Kidney (tissue), 14 donors: Measurements from ENCODE around the gene THOC6. TPM values are rescaled to one million over a fixed set of nuclear protein-coding genes. Genes with fewer than 3 reads are reported as not detected.

Experiments used
- DNase-seq, 5 donors: peaks; one replicate each; pipeline ENCODE4 v3.0.0-alpha.2; 2013 to 2020
- FAIRE-seq: peaks from 2 replicates; lab custom pipeline; 2012; peaks lifted over from hg19 to GRCh38; lab: Jason Lieb, UNC
- H3K27ac ChIP-seq, 2 donors: one replicate each; pipeline ENCODE4 v1.7.0; 2013; ENCODE audit warnings: low read depth in 2 of 2, low read length in 2 of 2, inconsistent platforms in 1 of 2
- H3K27me3 ChIP-seq: one replicate; pipeline ENCODE4 v1.7.1; 2013; ENCODE audit warnings: low read length, inconsistent platforms; ENCODE audit not compliant: control insufficient read depth, insufficient read depth
- H3K36me3 ChIP-seq, 3 donors: one replicate each; pipeline versions ENCODE4 v1.7.0 to v1.7.1; 2013; ENCODE audit warnings: low read length in 3 of 3, control low read depth in 1 of 3, inconsistent platforms in 1 of 3; ENCODE audit not compliant: insufficient read depth in 3 of 3, control insufficient read depth in 2 of 3
- H3K4me1 ChIP-seq, 3 donors: one replicate each; pipeline versions ENCODE4 v1.7.0 to v1.7.1; 2013; ENCODE audit warnings: low read length in 3 of 3, inconsistent platforms in 1 of 3, low read depth in 1 of 3; ENCODE audit not compliant: control insufficient read depth in 2 of 3, insufficient read depth in 2 of 3
- H3K4me3 ChIP-seq, 3 donors: one replicate each; pipeline versions ENCODE4 v1.7.0 to v1.8.1; 2013; ENCODE audit warnings: low read length in 3 of 3, control low read depth in 1 of 3, inconsistent platforms in 1 of 3
- H3K9ac ChIP-seq, 3 donors: one replicate each; pipeline versions ENCODE4 v1.7.0 to v1.7.1; 2013; ENCODE audit warnings: low read length in 3 of 3, control low read depth in 1 of 3, inconsistent platforms in 1 of 3
- H3K9me3 ChIP-seq, 3 donors: one replicate each; pipeline versions ENCODE4 v1.7.0 to v1.7.1; 2013; ENCODE audit warnings: low read length in 3 of 3, control low read depth in 1 of 3, inconsistent platforms in 1 of 3; ENCODE audit not compliant: control insufficient read depth in 2 of 3, insufficient read depth in 1 of 3
- CTCF ChIP-seq: IDR thresholded peaks from 3 replicates; pipeline ENCODE4 v1.5.1; 2012; ENCODE audit warnings: mild to moderate bottlenecking, moderate library complexity, borderline replicate concordance; ENCODE audit not compliant: insufficient read depth; ENCODE audit errors: extremely low read depth
- intact Hi-C: fragments of 100-400 bp; cut with DNase I; formaldehyde crosslinking; loops from one replicate; pipeline ENCODE4 v1.11.1; 2022
- polyA plus RNA-seq: library from polyadenylated mRNA; stranded (reverse); fragments of 350-450 nt; fragmentation: Illumina TruSeq; extraction: RNeasy Lipid Tissue Mini Kit (QIAGEN cat#74804); gene quantifications from one replicate; pipeline ENCODE4 v1.2.3, GENCODE V29; 2014; ENCODE audit warnings: low read depth, low replicate concordance; ENCODE audit not compliant: insufficient read depth
- total RNA-seq: library from RNA; stranded (reverse); fragmentation: NEBNext Ultra II Directional; extraction: Animal tissue kit (Norgen Biotek cat#: 25700); gene quantifications from one replicate; pipeline ENCODE4 v1.2.1, GENCODE V29; 2021
- donor health status: control.
- donor health status: control.
- donor health status: control.
- donor health status: control.
- donor health status: control.
- donor health status: DM: yes; HTN: yes; CAD: no.
- donor health status: Normal renal cell carcinoma (clear cell type).

The THOC6 gene
- total and polyA plus RNA-seq, 2 donors from 2014 or later, result 21.2 to 26.1 TPM

- H3K4me3 ChIP-seq, result no peak overlapping the region
- TF ChIP-seq CTCF, result no peak
- no peak for FAIRE-seq
Measured at GRCh38 chr16:2975161-2975795, 48.6 kb upstream of the THOC6 start.

GRCh38 chr16:2976201-2976600, 47.6 kb upstream of the THOC6 start:
- no peaks in the 10 kb centered on the region for H3K9me3 ChIP-seq
- intact Hi-C loops, result no loop called here
- H3K4me1 ChIP-seq, result peaks cover 0 to 6% (median 0%) of the 10 kb centered on the region in 3 donors
- TF ChIP-seq CTCF, result no peak
- FAIRE-seq (no peak), DNase-seq (peak in 1 of 5 donors; percentile 61)
- H3K27me3 ChIP-seq, result no peaks in the 10 kb centered on the region
- no peak overlapping the region for H3K9ac ChIP-seq
- no peaks in the 10 kb centered on the region for H3K36me3 ChIP-seq
- H3K27ac ChIP-seq, result no peak overlapping the region
- no peak overlapping the region for H3K4me3 ChIP-seq

More at GRCh38 chr16:2975161-2975795, 48.6 kb upstream of the THOC6 start:
- H3K9me3 ChIP-seq, result no peaks in the 10 kb centered on the region
- H3K4me1 ChIP-seq, result peaks cover 0 to 3% (median 0%) of the 10 kb centered on the region in 3 donors
- no peak overlapping the region for H3K27ac ChIP-seq
- no peaks in the 10 kb centered on the region for H3K36me3 ChIP-seq
- H3K9ac ChIP-seq, result no peak overlapping the region
- no peaks in the 10 kb centered on the region for H3K27me3 ChIP-seq
- intact Hi-C loops, result no loop called here
- peak in 1 of 5 donors; percentile 75 for DNase-seq

- H3K27ac ChIP-seq, result no peak overlapping the region
Measured at GRCh38 chr16:2976673-2977072, 47.2 kb upstream of the THOC6 start.

More at GRCh38 chr16:2976673-2977072, 47.2 kb upstream of the THOC6 start:
- Histone ChIP-seq H3K27me3 (no peaks in the 10 kb centered on the region), H3K36me3 (no peaks in the 10 kb centered on the region), H3K4me3 (no peak overlapping the region), H3K9me3 (no peaks in the 10 kb centered on the region), H3K4me1 (peaks cover 0 to 6% (median 0%) of the 10 kb centered on the region in 3 donors), H3K9ac (no peak overlapping the region)
- no peak for TF ChIP-seq CTCF
- intact Hi-C loops, result no loop called here
- DNase-seq (peak in 1 of 5 donors; percentile 58), FAIRE-seq (no peak)
